GM12878 (cell line): Measurements from ENCODE around the gene MAF. TPM values are rescaled to one million over a fixed set of nuclear protein-coding genes. Genes with fewer than 3 reads are reported as not detected.

ENCODE experiments used
- ATAC-seq: fragments of 200-7000 bp; cut with Tn5 transposase; 3 replicates; pipeline ENCODE4 v1.9.1; 2020; ENCODE audit warnings: mild to moderate bottlenecking, moderate library complexity
- BruUV-seq: library from RNA; stranded (reverse); fragments of 400-500 nt; replicated peaks from 2 replicates; lab custom pipeline; 2021; lab: Mats Ljungman, UMichigan
- CTCF ChIA-PET: fragments of 300-600 bp; sonication (Branson Sonifier 250); formaldehyde crosslinking; extraction: SDS; loops from one replicate; lab custom pipeline; 2021; ENCODE audit warnings: inconsistent platforms; lab: Yijun Ruan, JAX
- POLR2A ChIA-PET: fragments of 350-600 bp; formaldehyde crosslinking; extraction: SDS; loops from one replicate; lab custom pipeline; 2021; ENCODE audit warnings: inconsistent platforms; lab: Charles Lee
- RAD21 ChIA-PET: fragments of 300-600 bp; sonication (Branson Sonifier 250); formaldehyde crosslinking; loops from one replicate; lab custom pipeline; 2023; ENCODE audit warnings: antibody characterized with exemption; ENCODE audit not compliant: unreplicated experiment; lab: Charles Lee
- SMC1A ChIA-PET: fragments of 300-600 bp; sonication (Branson Sonifier 250); formaldehyde crosslinking; loops from one replicate; lab custom pipeline; 2023; ENCODE audit not compliant: unreplicated experiment, uncharacterized antibody; lab: Charles Lee
- DNase-seq: peaks from one replicate; pipeline ENCODE4 v3.0.0-alpha.2; 2011; ENCODE audit warnings: low read depth, low spot score
- FAIRE-seq: peaks from 3 replicates; lab custom pipeline; 2011; peaks lifted over from hg19 to GRCh38; lab: Jason Lieb, UNC
- H2AFZ ChIP-seq: 2 replicates; pipeline ENCODE4 v1.6.0; 2011; ENCODE audit warnings: low read depth, low read length, control low read depth; ENCODE audit not compliant: control insufficient read depth
- H3K27ac ChIP-seq: 2 replicates; pipeline ENCODE4 v1.5.1; 2011; ENCODE audit warnings: control low read depth; ENCODE audit not compliant: control insufficient read depth, insufficient read depth
- H3K27me3 ChIP-seq, 2 experiments: replicated peaks in 1 of 2; 2 replicates each; pipeline versions ENCODE4 v1.6.0 to v1.6.1; 2011; ENCODE audit warnings: low read length in 1 of 2; ENCODE audit not compliant: control insufficient read depth in 2 of 2, insufficient read depth in 2 of 2
- H3K36me3 ChIP-seq, 2 experiments: 2 replicates each; pipeline ENCODE4 v1.5.1; 2011; ENCODE audit warnings: low read length in 1 of 2; ENCODE audit not compliant: control insufficient read depth in 2 of 2, insufficient read depth in 2 of 2
- H3K4me1 ChIP-seq: 2 replicates; pipeline ENCODE4 v1.6.1; 2011; ENCODE audit warnings: mild to moderate bottlenecking, low read length, moderate library complexity, mixed read lengths; ENCODE audit not compliant: control insufficient read depth, insufficient read depth
- H3K4me2 ChIP-seq: 2 replicates; pipeline ENCODE4 v1.6.0; 2011; ENCODE audit warnings: control low read depth; ENCODE audit not compliant: control insufficient read depth, insufficient read depth
- H3K4me3 ChIP-seq: fragments of 200-600 bp; sonication (generic); 2 replicates; pipeline ENCODE4 v1.5.1; 2016
- H3K79me2 ChIP-seq: 2 replicates; pipeline ENCODE4 v1.6.0; 2011; ENCODE audit warnings: low read length; ENCODE audit not compliant: control insufficient read depth, insufficient read depth
- H3K9ac ChIP-seq: 2 replicates; pipeline ENCODE4 v1.8.0; 2011; ENCODE audit warnings: low read length, control low read depth, mixed read lengths; ENCODE audit not compliant: control insufficient read depth, insufficient read depth
- H3K9me3 ChIP-seq: replicated peaks from 3 replicates; pipeline ENCODE4 v1.5.1; 2011; ENCODE audit warnings: mild to moderate bottlenecking, low read length; ENCODE audit not compliant: control insufficient read depth, insufficient read depth
- H4K20me1 ChIP-seq: 2 replicates; pipeline ENCODE4 v1.6.0; 2011; ENCODE audit not compliant: control insufficient read depth, insufficient read depth
- CREM ChIP-seq: IDR thresholded peaks from 2 replicates; pipeline ENCODE4 v1.6.1; 2014; ENCODE audit warnings: antibody characterized with exemption, low read depth
- EED ChIP-seq: sonication (generic); IDR thresholded peaks from 2 replicates; pipeline ENCODE4 v1.6.1; 2016; ENCODE audit warnings: antibody characterized with exemption, low read depth
- HCFC1 ChIP-seq: fragments of 150-350 bp; IDR thresholded peaks from 2 replicates; pipeline ENCODE4 v1.6.1; 2014; ENCODE audit warnings: low read length
- IRF3 ChIP-seq: fragments of 450-650 bp; IDR thresholded peaks from 2 replicates; pipeline ENCODE4 v1.6.1; 2014; ENCODE audit warnings: mild to moderate bottlenecking
- MAX ChIP-seq: IDR thresholded peaks from 2 replicates; pipeline ENCODE4 v1.6.1; 2012; ENCODE audit warnings: low read depth, low read length, improper control_type of control experiment
- MLLT1 ChIP-seq: fragments of 450-650 bp; IDR thresholded peaks from 2 replicates; pipeline ENCODE4 v1.6.1; 2016; ENCODE audit warnings: mild to moderate bottlenecking
- WGBS: methylation state at CpG from one replicate; pipeline ENCODE4 v1.1.6; 2016; ENCODE audit warnings: low lambda C conversion rate; ENCODE audit not compliant: insufficient replicate concordance, insufficient coverage; ENCODE audit errors: missing lambda C conversion rate; 5-methylcytosine and 5-hydroxymethylcytosine counted together
- in situ Hi-C: fragments of 300-500 bp; cut with MboI; formaldehyde crosslinking; loops from 9 replicates; pipeline ENCODE4 v1.14.3; 2018; ENCODE audit warnings: mixed read lengths
- intact Hi-C: fragments of 100-400 bp; cut with micrococcal nuclease; formaldehyde crosslinking; loops from one replicate; pipeline ENCODE4 v1.14.2; 2022; ENCODE audit not compliant: unreplicated experiment
- polyA plus RNA-seq, 11 experiments: library from polyadenylated mRNA; depleted of rRNA in 4 of 11; unstranded in 6 of 11; stranded (reverse) in 5 of 11; fragments of >200 nt; fragmentation: Nextera tagmentation in 4 of 11; fragmentation: Illumina TruSeq in 1 of 11; extraction: Ambion mirVana in 4 of 11; extraction: Trizol in 1 of 11; gene quantifications; 1 replicate in 1 of 11; 2 replicates in 10 of 11; pipeline versions ENCODE4 v1.2.1 to v1.2.3, GENCODE V29; 2011 to 2016; ENCODE audit warnings: inconsistent platforms in 2 of 11, missing spikeins in 2 of 11, low read depth in 1 of 11
- total RNA-seq, 4 experiments: library from RNA; depleted of rRNA in 3 of 4; stranded (reverse); fragments of >200 nt in 3 of 4; fragmentation: Illumina TruSeq in 1 of 4; extraction: Trizol in 1 of 4; gene quantifications; 2 replicates each; pipeline versions ENCODE4 v1.2.1 to v1.2.3, GENCODE V29; 2013 to 2021

MAF gene
- total and polyA plus RNA-seq, 10 of the 15 experiments (the other 5 are each of a cell fraction or from before 2014, with no cell fraction given), result 0.03 to 0.13 TPM; not detected in 8

- BruUV-seq, result no TSS peak
These were observed 8.4 kb upstream of the MAF start for GRCh38 chr16:79608976-79609375.

More at GRCh38 chr16:79608976-79609375, 8.4 kb upstream of the MAF start:
- Histone ChIP-seq H3K4me2 (no peak overlapping the region), H3K9ac (no peak overlapping the region), H4K20me1 (no peaks in the 10 kb centered on the region), H2AFZ (no peak overlapping the region), H3K27ac (no peak overlapping the region), H3K27me3 (peaks cover 0 to 6% of the 10 kb centered on the region in 2 experiments; a peak in 1 of 4 replicates), H3K4me1 (0 out of 2 replicates have a peak, but pooled peaks cover 4% of the 10 kb centered on the region), H3K79me2 (no peaks in the 10 kb centered on the region), H3K36me3 (no peaks in the 10 kb centered on the region), H3K4me3 (no peak overlapping the region), H3K9me3 (no peaks in the 10 kb centered on the region)
- ATAC-seq, result no peak
- intact Hi-C loops (no loop called here), in situ Hi-C loops (loop anchor here (10.0 kb wide), 2 partner anchors 1104 to 1484 kb away; no protein-coding TSS in a partner anchor)
- no peak for DNase-seq
- FAIRE-seq, result no peak
- ChIA-PET POLR2A (no interaction called here), SMC1A (no interaction called here), CTCF (no interaction called here), RAD21 (no interaction called here)
- 35% methylated on average over 5 of the region's 5 CpGs for WGBS
- TF ChIP-seq HCFC1 (no peak), CREM (no peak), MLLT1 (no peak), EED (no peak), MAX (no peak), IRF3 (no peak)
